Islet precursor cell (in vitro differentiated cells): ENCODE data around the gene STEAP2.
A peak's percentile ranks its signal among the peaks of the same experiment; 100 is the strongest.
"Not testable (repeated sequence)": the region's sequence is repeated elsewhere in the genome, so short reads cannot be mapped to it uniquely, and the experiment has no call there.

ENCODE experiments used
- DNase-seq: peaks from one replicate; pipeline ENCODE4 v3.0.0-alpha.2; 2018

STEAP2 gene

GRCh38 chr7:90238022-90238421 is 26.5 kb downstream of the STEAP2 start:
- DNase-seq: no peak

DNA sequence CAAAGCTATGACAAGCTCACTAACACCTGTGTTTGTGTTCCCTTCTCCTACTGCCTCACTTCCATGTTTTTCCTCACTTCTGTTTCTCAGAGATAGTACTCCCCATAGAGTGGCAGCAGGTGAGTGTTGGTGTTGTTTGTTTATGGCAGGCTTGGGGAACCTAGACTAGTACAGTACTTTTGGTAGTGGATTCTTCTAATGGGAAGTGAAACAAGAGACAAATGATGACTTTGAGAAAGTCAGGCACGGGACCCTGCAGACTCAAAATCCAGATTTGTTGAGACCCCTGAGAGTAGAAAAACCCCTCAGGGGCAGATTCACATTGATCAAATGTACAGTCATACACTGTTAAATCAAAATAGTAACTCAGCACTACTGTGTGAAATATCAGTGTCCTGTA is 27.0 kb downstream of the STEAP2 start:
- DNase-seq: no peak

- DNase-seq: no peak
Observed at GRCh38 chr7:90239050-90239449, 27.5 kb downstream of the STEAP2 start.

GRCh38 chr7:90239625-90240228 is 28.2 kb downstream of the STEAP2 start:
- no peak for DNase-seq

- no peak for DNase-seq
Observed at GRCh38 chr7:90242369-90243168, 31.0 kb downstream of the STEAP2 start.

DNA sequence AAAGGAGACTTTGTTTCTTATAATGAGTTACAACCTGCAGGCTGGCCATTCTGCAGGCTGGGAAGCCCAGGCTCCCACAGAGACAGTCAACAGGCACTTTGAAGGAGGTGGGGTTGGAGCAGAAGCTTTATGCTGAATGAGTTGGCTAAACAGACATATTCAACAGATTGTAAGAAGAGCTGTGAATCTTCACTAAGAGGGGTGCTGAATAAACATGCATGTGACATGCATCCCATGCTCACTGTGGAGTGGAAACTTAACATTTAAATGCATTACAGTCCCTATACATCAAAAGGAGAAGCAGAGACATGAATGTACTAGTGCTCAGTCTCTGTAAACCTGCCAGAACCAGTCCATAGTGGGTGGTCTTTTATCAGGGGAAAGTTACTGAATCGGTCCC is 32.0 kb downstream of the STEAP2 start:
- no peak for DNase-seq

GRCh38 chr7:90244565-90244908 is 33.0 kb downstream of the STEAP2 start:
- no peak for DNase-seq

GRCh38 chr7:90244909-90245851 is 33.6 kb downstream of the STEAP2 start, which contains the start of gene CFAP69:
Gene CFAP69 (plus strand): TSS chr7:90245174. CDS start chr7:90245425, 251 bp downstream.
- peak; percentile 96 for DNase-seq

GRCh38 chr7:90246171-90246570 is 34.6 kb downstream of the STEAP2 start:
- peak; percentile 68 for DNase-seq

- no peak for DNase-seq
Observed at GRCh38 chr7:90248706-90249105, 37.2 kb downstream of the STEAP2 start.

DNA sequence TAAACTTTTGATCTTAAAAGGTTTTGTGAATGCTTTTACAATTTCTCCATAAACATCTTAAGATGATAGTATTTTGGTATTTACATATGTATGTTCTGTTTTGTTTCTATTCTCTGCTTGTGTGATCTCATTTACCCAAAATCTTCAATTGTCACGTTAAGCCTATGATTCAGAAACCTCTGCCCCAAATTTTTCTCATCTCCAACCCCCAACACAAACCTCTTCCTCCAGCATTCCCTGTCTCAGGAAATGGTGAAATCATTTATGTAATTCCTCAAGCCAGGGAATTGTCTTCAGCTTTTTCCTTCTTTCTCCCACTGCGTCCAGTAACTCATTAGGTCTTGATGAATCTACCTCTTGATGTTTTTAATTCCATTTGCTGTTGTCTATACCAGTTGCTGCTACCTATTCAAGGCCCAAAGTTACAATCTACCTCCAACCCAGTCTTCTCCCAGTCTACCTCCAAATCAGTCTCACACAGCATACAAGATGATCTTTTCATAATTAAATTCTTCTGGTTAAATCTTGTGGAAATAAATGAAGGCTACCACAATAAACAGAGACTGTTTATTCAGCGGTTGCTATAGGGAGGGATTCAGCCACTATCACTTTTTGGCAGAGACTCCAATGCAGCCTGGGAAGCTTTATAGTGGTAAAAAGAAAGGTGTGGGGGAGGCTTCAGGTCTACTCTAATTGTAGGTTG is 39.2 kb downstream of the STEAP2 start:
- DNase-seq: no peak

GRCh38 chr7:90251304-90251635 is 39.7 kb downstream of the STEAP2 start:
- no peak for DNase-seq

DNA sequence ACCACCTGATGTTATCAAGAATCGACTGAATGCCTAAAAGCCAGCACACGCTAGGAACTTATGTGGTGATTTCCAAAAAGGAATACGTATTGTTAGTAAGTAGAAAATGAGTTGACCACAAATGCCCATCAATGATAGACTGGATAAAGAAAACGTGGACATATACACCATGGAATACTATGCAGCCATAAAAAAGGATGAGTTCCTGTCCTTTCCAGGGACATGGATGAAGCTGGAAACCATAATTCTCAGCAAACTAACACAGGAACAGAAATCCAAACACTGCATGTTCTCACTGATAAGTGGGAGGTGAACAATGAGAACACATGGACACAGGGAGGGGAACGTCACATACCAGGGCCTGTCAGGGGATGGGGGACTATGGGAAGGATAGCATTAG is 44.5 kb downstream of the STEAP2 start:
- not testable (repeated sequence) for DNase-seq

- DNase-seq: no peak
Observed at GRCh38 chr7:90256778-90257177, 45.2 kb downstream of the STEAP2 start.

DNA sequence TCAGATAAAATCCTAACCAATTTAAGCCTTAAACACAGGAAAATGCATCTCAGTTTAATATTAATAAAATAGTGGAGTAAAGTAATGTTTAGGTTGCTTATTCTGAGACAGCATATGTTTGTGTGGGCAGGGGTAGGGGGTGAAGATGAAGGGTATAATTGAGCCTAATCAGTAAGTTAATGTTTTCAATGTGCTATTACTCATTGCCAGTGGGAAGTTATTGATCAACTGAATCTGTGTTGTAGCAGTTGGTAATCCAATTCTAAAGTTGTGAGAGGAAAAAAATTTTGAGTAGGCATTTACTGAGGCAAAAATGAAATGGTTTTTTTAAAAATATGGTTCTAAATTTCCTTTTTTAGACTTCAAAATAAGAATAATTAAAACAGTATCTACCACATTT is 49.9 kb downstream of the STEAP2 start:
- no peak for DNase-seq

DNA sequence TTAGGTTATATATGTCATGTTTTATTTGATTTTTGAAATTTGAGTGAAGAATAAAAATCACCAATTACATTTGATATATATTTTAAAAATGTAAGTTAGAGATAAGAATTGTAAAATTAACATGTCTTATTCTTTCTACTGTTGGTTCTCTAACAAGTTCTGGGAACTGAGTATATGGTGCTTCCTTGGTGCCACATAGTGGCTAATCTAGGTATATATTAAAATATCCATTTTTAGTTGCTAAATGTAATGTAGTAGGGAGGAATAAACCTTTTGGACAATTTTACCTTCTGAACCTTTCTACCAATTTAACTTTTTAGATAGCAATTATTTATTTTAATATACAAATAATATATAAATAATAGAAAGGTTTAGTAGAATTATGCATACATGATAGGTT is 50.9 kb downstream of the STEAP2 start:
- DNase-seq: no peak

- no peak for DNase-seq
Observed at GRCh38 chr7:90266808-90267207, 55.3 kb downstream of the STEAP2 start.

- no peak for DNase-seq
Observed at GRCh38 chr7:90267263-90267858, 55.8 kb downstream of the STEAP2 start.

GRCh38 chr7:90269163-90269562 is 57.6 kb downstream of the STEAP2 start:
- DNase-seq: no peak

DNA sequence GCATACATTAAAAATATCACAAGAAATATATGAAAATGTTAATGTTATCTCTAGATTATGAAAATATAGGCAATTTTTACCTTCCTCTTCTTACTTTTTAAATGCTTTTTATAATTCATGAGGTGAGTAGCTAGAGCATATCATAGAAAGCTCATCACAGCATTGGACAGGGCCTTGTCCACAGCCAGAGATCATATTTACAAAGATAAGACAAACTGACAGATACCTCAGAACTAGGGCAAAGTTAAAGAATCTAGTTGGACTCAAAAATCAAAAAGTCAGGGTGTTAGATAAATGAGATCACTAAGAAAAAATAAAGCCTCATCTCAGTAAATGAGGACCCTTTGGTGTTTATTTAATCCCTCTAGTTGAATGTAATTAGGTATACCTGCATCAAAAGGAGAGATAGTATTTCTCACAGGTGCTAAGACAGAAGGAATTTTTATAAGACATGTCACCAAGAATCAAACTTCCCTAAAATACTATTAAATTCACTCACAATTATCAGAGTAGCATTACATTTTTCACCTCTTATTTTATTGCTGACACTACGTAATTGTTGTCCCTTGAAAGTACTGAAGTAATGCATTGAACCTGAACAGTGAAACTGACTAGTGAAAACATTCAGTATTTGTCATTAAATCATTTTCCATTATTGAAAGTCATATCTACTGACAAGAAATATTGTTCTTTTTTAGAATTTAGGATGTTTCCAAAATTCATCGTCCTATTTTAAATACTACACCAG is 59.1 kb downstream of the STEAP2 start:
- DNase-seq: no peak

DNA sequence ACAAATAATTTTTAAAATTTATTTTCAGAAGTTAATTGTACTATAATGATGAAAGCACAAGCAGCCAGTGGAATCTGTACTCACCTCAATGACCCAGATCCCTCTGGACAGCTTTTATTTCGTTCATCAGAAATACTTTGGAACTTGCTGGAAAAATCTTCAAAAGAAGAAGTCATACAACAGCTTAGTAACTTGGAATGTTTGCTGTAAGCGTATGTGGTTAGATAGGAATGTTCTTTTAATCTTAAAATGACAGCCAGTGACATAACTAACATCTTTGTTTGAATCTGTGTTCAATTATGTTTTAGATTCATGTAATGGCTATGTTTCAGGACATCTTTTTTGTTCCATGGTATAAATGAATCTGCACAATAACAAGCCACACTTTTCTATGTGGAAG is 60.2 kb downstream of the STEAP2 start:
- DNase-seq: no peak

DNA sequence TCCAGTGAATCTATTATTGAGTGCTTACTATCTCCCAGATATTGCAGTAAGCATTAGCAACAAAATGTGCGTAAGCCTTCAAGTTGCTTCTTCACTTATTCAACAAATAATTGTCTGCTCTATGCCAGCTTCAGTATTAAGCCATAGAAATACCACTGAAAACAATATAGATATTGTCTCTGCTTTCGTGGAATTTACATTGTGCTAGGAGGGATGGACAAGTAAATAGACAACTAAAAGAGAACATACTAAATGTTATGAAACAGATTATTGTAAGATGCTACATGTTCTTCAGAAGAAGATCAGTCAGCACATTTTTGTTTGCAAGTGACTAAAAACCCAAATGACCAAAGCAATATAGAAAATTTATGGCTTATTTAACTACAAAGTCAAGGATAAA is 60.7 kb downstream of the STEAP2 start:
- no peak for DNase-seq
